ENCODE measurements around the gene DIAPH2. TPM values are rescaled to one million over a fixed set of nuclear protein-coding genes. Genes with fewer than 3 reads are reported as not detected.

Gene DIAPH2
- total and polyA plus RNA-seq, 2 experiments from 2014 or later, result 16.2 to 56.6 TPM

DNA sequence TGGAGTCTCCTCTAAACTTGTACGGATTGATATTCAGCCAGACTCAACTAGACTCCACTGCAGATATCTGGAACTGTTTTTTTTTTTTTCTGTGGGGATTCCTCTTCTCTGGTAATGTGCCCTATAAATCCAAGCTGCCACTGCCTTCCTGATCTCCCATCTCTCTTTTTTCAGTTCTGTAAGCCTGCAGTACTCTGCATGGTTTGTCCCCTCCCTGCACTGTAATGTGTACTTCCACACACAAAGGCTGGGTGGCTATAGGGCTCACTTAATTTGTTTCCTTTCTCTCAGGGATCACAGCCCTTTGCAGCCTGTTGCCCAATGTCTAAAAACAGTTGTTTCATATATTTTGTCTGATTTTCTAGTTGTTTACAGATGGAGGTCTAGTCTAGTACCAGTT lies 114.3 kb downstream of the DIAPH2 start:
- H3K27me3 ChIP-seq (ENCODE audit: insufficient read depth), result no peaks in the 10 kb centered on the region
- Mint-ChIP-seq H3K36me3 (ENCODE audit: low read depth) (no peaks in the 10 kb centered on the region), H3K27ac (no peak overlapping the region; the same call in 1 of the 2 replicates), H3K4me3 (no peak overlapping the region), H3K4me1 (peaks cover 6% of the 10 kb centered on the region; the same call in 2 of the 3 replicates), H3K9me3 (no peaks in the 10 kb centered on the region), H3K27me3 (ENCODE audit: insufficient read depth, low read depth, poor library complexity) (no peaks in the 10 kb centered on the region)
- no peak overlapping the region for H2AFZ ChIP-seq
- no peaks in the 10 kb centered on the region for H4K20me1 ChIP-seq (replicated peaks; ENCODE audit: insufficient read depth)
- no peaks in the 10 kb centered on the region for H3K9me2 ChIP-seq (ENCODE audit: insufficient read depth)
- H3K27ac ChIP-seq (ENCODE audit: low read depth), result no peak overlapping the region
- DNase-seq (ENCODE audit: low spot score) (no peak), ATAC-seq (no peak)
- H3K4me2 ChIP-seq, result no peak overlapping the region
- H3K79me2 ChIP-seq (replicated peaks; ENCODE audit: insufficient read depth), result no peaks in the 10 kb centered on the region
- no peaks in the 10 kb centered on the region for H3K4me1 ChIP-seq (ENCODE audit: insufficient read depth)
- no peak overlapping the region for H3K4me3 ChIP-seq
- no peaks in the 10 kb centered on the region for H3F3A ChIP-seq (replicated peaks; ENCODE audit: low read depth)
- no peaks in the 10 kb centered on the region for H3K36me3 ChIP-seq (ENCODE audit: insufficient read depth)
- TF ChIP-seq CREB1 (CRISPR knock-in tag; IDR thresholded peaks at IDR 0.05; ENCODE audit: low read depth) (no peak), ZNF331 (CRISPR knock-in tag; IDR thresholded peaks at IDR 0.05; ENCODE audit: low read depth) (no peak), POLR2AphosphoS5 (IDR thresholded peaks at IDR 0.05; ENCODE audit: low read depth) (no peak), EZH2 (IDR thresholded peaks at IDR 0.05; ENCODE audit: low read depth, unreplicated experiment) (no peak), EZH2phosphoT487 (IDR thresholded peaks at IDR 0.05; ENCODE audit: unreplicated experiment) (no peak), JUNB (IDR thresholded peaks at IDR 0.05; ENCODE audit: unreplicated experiment) (no peak), ZNF114 (CRISPR knock-in tag; IDR thresholded peaks at IDR 0.05) (no peak), STAT1 (IDR thresholded peaks at IDR 0.05; ENCODE audit: unreplicated experiment) (no peak), NANOG (IDR thresholded peaks at IDR 0.05; ENCODE audit: borderline replicate concordance) (no peak)
- TF ChIP-seq, protein P1, sequence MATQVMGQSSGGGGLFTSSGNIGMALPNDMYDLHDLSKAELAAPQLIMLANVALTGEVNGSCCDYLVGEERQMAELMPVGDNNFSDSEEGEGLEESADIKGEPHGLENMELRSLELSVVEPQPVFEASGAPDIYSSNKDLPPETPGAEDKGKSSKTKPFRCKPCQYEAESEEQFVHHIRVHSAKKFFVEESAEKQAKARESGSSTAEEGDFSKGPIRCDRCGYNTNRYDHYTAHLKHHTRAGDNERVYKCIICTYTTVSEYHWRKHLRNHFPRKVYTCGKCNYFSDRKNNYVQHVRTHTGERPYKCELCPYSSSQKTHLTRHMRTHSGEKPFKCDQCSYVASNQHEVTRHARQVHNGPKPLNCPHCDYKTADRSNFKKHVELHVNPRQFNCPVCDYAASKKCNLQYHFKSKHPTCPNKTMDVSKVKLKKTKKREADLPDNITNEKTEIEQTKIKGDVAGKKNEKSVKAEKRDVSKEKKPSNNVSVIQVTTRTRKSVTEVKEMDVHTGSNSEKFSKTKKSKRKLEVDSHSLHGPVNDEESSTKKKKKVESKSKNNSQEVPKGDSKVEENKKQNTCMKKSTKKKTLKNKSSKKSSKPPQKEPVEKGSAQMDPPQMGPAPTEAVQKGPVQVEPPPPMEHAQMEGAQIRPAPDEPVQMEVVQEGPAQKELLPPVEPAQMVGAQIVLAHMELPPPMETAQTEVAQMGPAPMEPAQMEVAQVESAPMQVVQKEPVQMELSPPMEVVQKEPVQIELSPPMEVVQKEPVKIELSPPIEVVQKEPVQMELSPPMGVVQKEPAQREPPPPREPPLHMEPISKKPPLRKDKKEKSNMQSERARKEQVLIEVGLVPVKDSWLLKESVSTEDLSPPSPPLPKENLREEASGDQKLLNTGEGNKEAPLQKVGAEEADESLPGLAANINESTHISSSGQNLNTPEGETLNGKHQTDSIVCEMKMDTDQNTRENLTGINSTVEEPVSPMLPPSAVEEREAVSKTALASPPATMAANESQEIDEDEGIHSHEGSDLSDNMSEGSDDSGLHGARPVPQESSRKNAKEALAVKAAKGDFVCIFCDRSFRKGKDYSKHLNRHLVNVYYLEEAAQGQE (IDR thresholded peaks at IDR 0.05; ENCODE audit: unreplicated experiment), result no peak
- TF ChIP-seq, protein P2, sequence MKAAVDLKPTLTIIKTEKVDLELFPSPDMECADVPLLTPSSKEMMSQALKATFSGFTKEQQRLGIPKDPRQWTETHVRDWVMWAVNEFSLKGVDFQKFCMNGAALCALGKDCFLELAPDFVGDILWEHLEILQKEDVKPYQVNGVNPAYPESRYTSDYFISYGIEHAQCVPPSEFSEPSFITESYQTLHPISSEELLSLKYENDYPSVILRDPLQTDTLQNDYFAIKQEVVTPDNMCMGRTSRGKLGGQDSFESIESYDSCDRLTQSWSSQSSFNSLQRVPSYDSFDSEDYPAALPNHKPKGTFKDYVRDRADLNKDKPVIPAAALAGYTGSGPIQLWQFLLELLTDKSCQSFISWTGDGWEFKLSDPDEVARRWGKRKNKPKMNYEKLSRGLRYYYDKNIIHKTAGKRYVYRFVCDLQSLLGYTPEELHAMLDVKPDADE (IDR thresholded peaks at IDR 0.05), result no peak
- TF ChIP-seq, protein P3, sequence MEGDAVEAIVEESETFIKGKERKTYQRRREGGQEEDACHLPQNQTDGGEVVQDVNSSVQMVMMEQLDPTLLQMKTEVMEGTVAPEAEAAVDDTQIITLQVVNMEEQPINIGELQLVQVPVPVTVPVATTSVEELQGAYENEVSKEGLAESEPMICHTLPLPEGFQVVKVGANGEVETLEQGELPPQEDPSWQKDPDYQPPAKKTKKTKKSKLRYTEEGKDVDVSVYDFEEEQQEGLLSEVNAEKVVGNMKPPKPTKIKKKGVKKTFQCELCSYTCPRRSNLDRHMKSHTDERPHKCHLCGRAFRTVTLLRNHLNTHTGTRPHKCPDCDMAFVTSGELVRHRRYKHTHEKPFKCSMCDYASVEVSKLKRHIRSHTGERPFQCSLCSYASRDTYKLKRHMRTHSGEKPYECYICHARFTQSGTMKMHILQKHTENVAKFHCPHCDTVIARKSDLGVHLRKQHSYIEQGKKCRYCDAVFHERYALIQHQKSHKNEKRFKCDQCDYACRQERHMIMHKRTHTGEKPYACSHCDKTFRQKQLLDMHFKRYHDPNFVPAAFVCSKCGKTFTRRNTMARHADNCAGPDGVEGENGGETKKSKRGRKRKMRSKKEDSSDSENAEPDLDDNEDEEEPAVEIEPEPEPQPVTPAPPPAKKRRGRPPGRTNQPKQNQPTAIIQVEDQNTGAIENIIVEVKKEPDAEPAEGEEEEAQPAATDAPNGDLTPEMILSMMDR (conservative IDR thresholded peaks at IDR 0.05; ENCODE audit: low read depth in 2 of 2), result no peak
- TF ChIP-seq, protein P4, sequence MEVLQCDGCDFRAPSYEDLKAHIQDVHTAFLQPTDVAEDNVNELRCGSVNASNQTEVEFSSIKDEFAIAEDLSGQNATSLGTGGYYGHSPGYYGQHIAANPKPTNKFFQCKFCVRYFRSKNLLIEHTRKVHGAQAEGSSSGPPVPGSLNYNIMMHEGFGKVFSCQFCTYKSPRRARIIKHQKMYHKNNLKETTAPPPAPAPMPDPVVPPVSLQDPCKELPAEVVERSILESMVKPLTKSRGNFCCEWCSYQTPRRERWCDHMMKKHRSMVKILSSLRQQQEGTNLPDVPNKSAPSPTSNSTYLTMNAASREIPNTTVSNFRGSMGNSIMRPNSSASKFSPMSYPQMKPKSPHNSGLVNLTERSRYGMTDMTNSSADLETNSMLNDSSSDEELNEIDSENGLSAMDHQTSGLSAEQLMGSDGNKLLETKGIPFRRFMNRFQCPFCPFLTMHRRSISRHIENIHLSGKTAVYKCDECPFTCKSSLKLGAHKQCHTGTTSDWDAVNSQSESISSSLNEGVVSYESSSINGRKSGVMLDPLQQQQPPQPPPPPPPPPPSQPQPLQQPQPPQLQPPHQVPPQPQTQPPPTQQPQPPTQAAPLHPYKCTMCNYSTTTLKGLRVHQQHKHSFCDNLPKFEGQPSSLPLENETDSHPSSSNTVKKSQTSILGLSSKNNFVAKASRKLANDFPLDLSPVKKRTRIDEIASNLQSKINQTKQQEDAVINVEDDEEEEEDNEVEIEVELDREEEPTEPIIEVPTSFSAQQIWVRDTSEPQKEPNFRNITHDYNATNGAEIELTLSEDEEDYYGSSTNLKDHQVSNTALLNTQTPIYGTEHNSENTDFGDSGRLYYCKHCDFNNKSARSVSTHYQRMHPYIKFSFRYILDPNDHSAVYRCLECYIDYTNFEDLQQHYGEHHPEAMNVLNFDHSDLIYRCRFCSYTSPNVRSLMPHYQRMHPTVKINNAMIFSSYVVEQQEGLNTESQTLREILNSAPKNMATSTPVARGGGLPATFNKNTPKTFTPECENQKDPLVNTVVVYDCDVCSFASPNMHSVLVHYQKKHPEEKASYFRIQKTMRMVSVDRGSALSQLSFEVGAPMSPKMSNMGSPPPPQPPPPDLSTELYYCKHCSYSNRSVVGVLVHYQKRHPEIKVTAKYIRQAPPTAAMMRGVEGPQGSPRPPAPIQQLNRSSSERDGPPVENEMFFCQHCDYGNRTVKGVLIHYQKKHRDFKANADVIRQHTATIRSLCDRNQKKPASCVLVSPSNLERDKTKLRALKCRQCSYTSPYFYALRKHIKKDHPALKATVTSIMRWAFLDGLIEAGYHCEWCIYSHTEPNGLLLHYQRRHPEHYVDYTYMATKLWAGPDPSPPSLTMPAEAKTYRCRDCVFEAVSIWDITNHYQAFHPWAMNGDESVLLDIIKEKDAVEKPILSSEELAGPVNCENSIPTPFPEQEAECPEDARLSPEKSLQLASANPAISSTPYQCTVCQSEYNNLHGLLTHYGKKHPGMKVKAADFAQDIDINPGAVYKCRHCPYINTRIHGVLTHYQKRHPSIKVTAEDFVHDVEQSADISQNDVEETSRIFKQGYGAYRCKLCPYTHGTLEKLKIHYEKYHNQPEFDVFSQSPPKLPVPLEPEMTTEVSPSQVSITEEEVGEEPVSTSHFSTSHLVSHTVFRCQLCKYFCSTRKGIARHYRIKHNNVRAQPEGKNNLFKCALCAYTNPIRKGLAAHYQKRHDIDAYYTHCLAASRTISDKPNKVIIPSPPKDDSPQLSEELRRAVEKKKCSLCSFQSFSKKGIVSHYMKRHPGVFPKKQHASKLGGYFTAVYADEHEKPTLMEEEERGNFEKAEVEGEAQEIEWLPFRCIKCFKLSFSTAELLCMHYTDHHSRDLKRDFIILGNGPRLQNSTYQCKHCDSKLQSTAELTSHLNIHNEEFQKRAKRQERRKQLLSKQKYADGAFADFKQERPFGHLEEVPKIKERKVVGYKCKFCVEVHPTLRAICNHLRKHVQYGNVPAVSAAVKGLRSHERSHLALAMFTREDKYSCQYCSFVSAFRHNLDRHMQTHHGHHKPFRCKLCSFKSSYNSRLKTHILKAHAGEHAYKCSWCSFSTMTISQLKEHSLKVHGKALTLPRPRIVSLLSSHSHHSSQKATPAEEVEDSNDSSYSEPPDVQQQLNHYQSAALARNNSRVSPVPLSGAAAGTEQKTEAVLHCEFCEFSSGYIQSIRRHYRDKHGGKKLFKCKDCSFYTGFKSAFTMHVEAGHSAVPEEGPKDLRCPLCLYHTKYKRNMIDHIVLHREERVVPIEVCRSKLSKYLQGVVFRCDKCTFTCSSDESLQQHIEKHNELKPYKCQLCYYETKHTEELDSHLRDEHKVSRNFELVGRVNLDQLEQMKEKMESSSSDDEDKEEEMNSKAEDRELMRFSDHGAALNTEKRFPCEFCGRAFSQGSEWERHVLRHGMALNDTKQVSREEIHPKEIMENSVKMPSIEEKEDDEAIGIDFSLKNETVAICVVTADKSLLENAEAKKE (CRISPR knock-in tag; IDR thresholded peaks at IDR 0.05), result no peak

Measured in GM23338 (cell line).